Common myeloid progenitor, CD34-positive (primary cell): Measurements from ENCODE around the gene MPP7.

Source experiments
- CTCF ChIA-PET: fragments of 350-600 bp; sonication (Branson Sonifier 250); formaldehyde crosslinking; loops from one replicate; lab custom pipeline; 2021; ENCODE audit warnings: antibody characterized with exemption; lab: Charles Lee
- POLR2A ChIA-PET: fragments of 350-600 bp; sonication (Branson Sonifier 250); formaldehyde crosslinking; loops from one replicate; lab custom pipeline; 2021; ENCODE audit warnings: antibody characterized with exemption; lab: Charles Lee
- DNase-seq, 3 donors: peaks; one replicate each; pipeline versions ENCODE4 v3.0.0 to v3.0.0-alpha.2; 2013
- H3K27ac ChIP-seq, 2 experiments: 1 replicate in 1 of 2; 2 replicates in 1 of 2; pipeline ENCODE4 v1.7.0; 2013; ENCODE audit warnings: inconsistent platforms in 2 of 2, low read length in 2 of 2, mild to moderate bottlenecking in 2 of 2, low read depth in 1 of 2, moderate library complexity in 1 of 2; ENCODE audit not compliant: severe bottlenecking in 2 of 2, insufficient read depth in 1 of 2, poor library complexity in 1 of 2
- H3K27me3 ChIP-seq, 5 experiments: replicated peaks in 2 of 5; 1 replicate in 3 of 5; 2 replicates in 2 of 5; pipeline versions ENCODE4 v1.6.1 to v1.7.0; 2013; ENCODE audit warnings: low read length in 4 of 5, mild to moderate bottlenecking in 2 of 5, moderate library complexity in 2 of 5, inconsistent platforms in 1 of 5; ENCODE audit not compliant: insufficient read depth in 5 of 5, control insufficient read depth in 4 of 5
- H3K36me3 ChIP-seq, 4 experiments: 1 replicate in 2 of 4; 2 replicates in 2 of 4; pipeline versions ENCODE4 v1.6.1 to v1.7.0; 2013; ENCODE audit warnings: low read length in 3 of 4, control low read depth in 1 of 4, mild to moderate bottlenecking in 1 of 4; ENCODE audit not compliant: control insufficient read depth in 4 of 4, insufficient read depth in 4 of 4
- H3K4me1 ChIP-seq, 4 experiments: 1 replicate in 3 of 4; 2 replicates in 1 of 4; pipeline versions ENCODE4 v1.6.1 to v1.7.1; 2013; ENCODE audit warnings: low read length in 3 of 4, mild to moderate bottlenecking in 3 of 4, control low read depth in 1 of 4, inconsistent platforms in 1 of 4, moderate library complexity in 1 of 4; ENCODE audit not compliant: control insufficient read depth in 4 of 4, insufficient read depth in 4 of 4; ENCODE audit errors: control extremely low read depth in 1 of 4
- H3K4me3 ChIP-seq, 7 experiments: 1 replicate in 4 of 7; 2 replicates in 3 of 7; pipeline versions ENCODE4 v1.5.1 to v1.7.0; 2013; ENCODE audit warnings: mild to moderate bottlenecking in 7 of 7, low read length in 6 of 7, moderate library complexity in 6 of 7, inconsistent platforms in 2 of 7, low read depth in 2 of 7, control low read depth in 1 of 7; ENCODE audit not compliant: insufficient read depth in 4 of 7, control insufficient read depth in 1 of 7; ENCODE audit errors: extremely low read depth in 1 of 7
- H3K9me3 ChIP-seq, 5 experiments: 1 replicate in 4 of 5; 2 replicates in 1 of 5; pipeline versions ENCODE4 v1.6.1 to v1.7.1; 2013; ENCODE audit warnings: low read length in 4 of 5, mild to moderate bottlenecking in 2 of 5, inconsistent platforms in 1 of 5, low read depth in 1 of 5, moderate library complexity in 1 of 5; ENCODE audit not compliant: control insufficient read depth in 4 of 5, insufficient read depth in 2 of 5; ENCODE audit errors: control extremely low read depth in 1 of 5
- WGBS: methylation state at CpG from one replicate; pipeline ENCODE4 v1.1.5; 2013; ENCODE audit not compliant: insufficient coverage; 5-methylcytosine and 5-hydroxymethylcytosine counted together

The MPP7 gene

GRCh38 chr10:28298951-28299350 is 3.9 kb downstream of the MPP7 start:
- POLR2A ChIA-PET, result no interaction called here
- DNase-seq, result no peak
- WGBS, result 89% methylated on average over 3 of the region's 5 CpGs
- peaks cover 12 to 20% (median 15%) of the 10 kb centered on the region in 4 experiments for H3K4me1 ChIP-seq
- no peak overlapping the region for H3K27ac ChIP-seq
- H3K4me3 ChIP-seq, result no peak overlapping the region
- H3K27me3 ChIP-seq, result no peaks in the 10 kb centered on the region
- CTCF ChIA-PET, result interaction anchor here (0.7 to 11.9 kb wide), 6 partner anchors 14 to 83 kb away, joined by 3 to 179 read pairs (median 4); no protein-coding TSS in a partner anchor
- H3K36me3 ChIP-seq, result no peaks in the 10 kb centered on the region
- no peaks in the 10 kb centered on the region for H3K9me3 ChIP-seq

GRCh38 chr10:28296023-28296422 is 6.8 kb downstream of the MPP7 start:
- POLR2A ChIA-PET, result interaction anchor here (0.7 kb wide), 1 partner anchor 12 kb away, joined by 3 read pairs; no protein-coding TSS in a partner anchor
- Histone ChIP-seq H3K4me1 (peaks cover 0 to 1% (median 0%) of the 10 kb centered on the region in 4 experiments), H3K4me3 (no peak overlapping the region), H3K27ac (no peak overlapping the region), H3K27me3 (no peaks in the 10 kb centered on the region), H3K36me3 (no peaks in the 10 kb centered on the region), H3K9me3 (no peaks in the 10 kb centered on the region)
- 100% methylated on average over 1 of the region's 1 CpG for WGBS
- no peak for DNase-seq
- CTCF ChIA-PET, result interaction anchor here (0.6 to 11.9 kb wide), 7 partner anchors 14 to 1117 kb away, joined by 3 to 179 read pairs (median 4); no protein-coding TSS in a partner anchor

- H3K36me3 ChIP-seq, result no peaks in the 10 kb centered on the region
- no peaks in the 10 kb centered on the region for H3K9me3 ChIP-seq
- H3K27ac ChIP-seq, result no peak overlapping the region
- peaks cover 0 to 1% (median 0%) of the 10 kb centered on the region in 4 experiments for H3K4me1 ChIP-seq
- CTCF ChIA-PET, result interaction anchor here (0.6 to 11.9 kb wide), 5 partner anchors 13 to 1118 kb away, joined by 3 to 179 read pairs (median 3); no protein-coding TSS in a partner anchor
- POLR2A ChIA-PET, result no interaction called here
- H3K4me3 ChIP-seq, result no peak overlapping the region
- H3K27me3 ChIP-seq, result no peaks in the 10 kb centered on the region
- 100% methylated on average over 1 of the region's 3 CpGs for WGBS
- DNase-seq, result no peak
Observed at GRCh38 chr10:28295336-28295735, 7.5 kb downstream of the MPP7 start.

GRCh38 chr10:28294809-28295208 is 8.1 kb downstream of the MPP7 start:
- no peak for DNase-seq
- CTCF ChIA-PET, result interaction anchor here (0.8 to 11.9 kb wide), 5 partner anchors 27 to 87 kb away, joined by 3 to 179 read pairs (median 3); no protein-coding TSS in a partner anchor
- Histone ChIP-seq H3K27me3 (no peaks in the 10 kb centered on the region), H3K4me1 (no peaks in the 10 kb centered on the region), H3K9me3 (no peaks in the 10 kb centered on the region), H3K4me3 (no peak overlapping the region), H3K27ac (no peak overlapping the region), H3K36me3 (no peaks in the 10 kb centered on the region)
- WGBS, result 100% methylated on average over 3 of the region's 5 CpGs
- POLR2A ChIA-PET, result no interaction called here

DNA sequence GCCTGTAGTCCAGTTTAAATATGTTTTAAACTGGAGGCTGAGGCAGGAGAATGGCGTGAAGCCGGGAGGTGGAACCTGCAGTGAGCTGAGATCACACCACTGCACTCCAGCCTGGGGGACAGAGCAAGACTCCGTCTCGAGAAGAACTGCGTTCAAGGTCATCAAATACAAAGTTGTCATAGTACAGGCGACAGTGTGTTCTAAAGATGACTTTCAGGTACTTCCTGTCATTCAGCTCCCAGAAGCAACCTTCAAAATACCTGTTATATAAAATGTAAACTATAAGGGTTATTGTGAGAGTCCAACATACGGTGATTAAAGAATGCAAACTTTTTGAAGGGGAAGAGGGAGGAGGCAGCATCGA is 8.7 kb downstream of the MPP7 start:
- Histone ChIP-seq H3K27ac (no peak overlapping the region), H3K4me1 (no peaks in the 10 kb centered on the region), H3K36me3 (no peaks in the 10 kb centered on the region), H3K27me3 (no peaks in the 10 kb centered on the region), H3K4me3 (no peak overlapping the region), H3K9me3 (no peaks in the 10 kb centered on the region)
- 98% methylated on average over 4 of the region's 8 CpGs for WGBS
- no peak for DNase-seq
- POLR2A ChIA-PET, result no interaction called here
- CTCF ChIA-PET, result interaction anchor here (0.8 to 11.9 kb wide), 6 partner anchors 9 to 88 kb away, joined by 3 to 179 read pairs (median 3); partner anchors contain the start of gene MPP7

DNA sequence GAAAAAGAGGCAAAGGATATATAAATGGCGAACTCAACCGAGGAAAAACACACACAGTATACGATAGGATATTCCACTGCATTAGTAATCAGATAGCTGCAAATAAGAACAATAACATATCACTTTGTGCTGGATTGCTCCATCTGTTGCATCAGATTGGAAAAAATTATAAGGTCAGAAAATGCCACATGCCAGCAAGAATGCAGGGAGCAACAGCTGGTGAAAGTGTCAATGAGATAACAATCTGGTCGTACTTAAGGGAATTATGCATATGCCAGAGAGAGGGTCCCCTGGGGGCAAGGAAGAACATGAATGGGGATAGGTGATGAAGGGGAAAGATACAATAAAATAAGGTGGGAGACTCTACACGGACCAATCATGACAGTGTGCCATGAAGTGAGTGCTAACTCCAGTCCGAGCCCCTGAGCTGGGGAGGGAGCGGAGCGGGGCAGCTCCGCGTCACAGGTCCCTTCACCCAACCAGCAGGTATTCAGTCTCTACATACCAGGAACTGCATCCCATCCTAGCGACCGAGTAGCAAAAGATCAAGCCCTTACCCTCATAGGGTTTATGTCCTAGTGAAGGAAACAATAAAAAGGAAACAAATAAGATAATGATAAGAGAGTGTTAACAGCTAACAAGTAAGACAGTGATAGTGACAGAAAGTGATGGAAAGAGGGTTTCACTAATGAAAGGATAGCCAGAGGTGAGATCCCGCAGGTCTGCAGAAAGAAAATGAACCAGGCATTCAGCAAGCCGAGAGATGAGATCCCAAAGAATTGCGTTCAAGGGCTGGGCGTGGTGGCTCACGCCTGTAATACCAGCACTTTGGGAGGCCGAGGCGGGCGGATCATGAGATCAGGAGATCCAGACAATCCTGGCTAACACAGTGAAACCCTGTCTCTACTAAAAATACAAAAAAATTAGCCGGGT is 9.4 kb downstream of the MPP7 start:
- Histone ChIP-seq H3K9me3 (no peaks in the 10 kb centered on the region), H3K27ac (no peak overlapping the region), H3K4me1 (no peaks in the 10 kb centered on the region), H3K4me3 (no peak overlapping the region), H3K36me3 (no peaks in the 10 kb centered on the region), H3K27me3 (no peaks in the 10 kb centered on the region)
- no peak for DNase-seq
- CTCF ChIA-PET, result interaction anchor here (1.1 to 11.9 kb wide), 7 partner anchors 8 to 100 kb away, joined by 3 to 179 read pairs (median 3); partner anchors contain the start of gene MPP7
- POLR2A ChIA-PET, result no interaction called here
- WGBS, result 98% methylated on average over 12 of the region's 21 CpGs
